SK-MEL-5 (cell line): ENCODE results near the gene APOBEC3A. TPM values are rescaled to one million over a fixed set of nuclear protein-coding genes. Genes with fewer than 3 reads are reported as not detected.
"Not testable (repeated sequence)": the region's sequence is repeated elsewhere in the genome, so short reads cannot be mapped to it uniquely, and the experiment has no call there.

Experiments used
- DNase-seq: peaks from one replicate; pipeline ENCODE4 v3.0.0-alpha.2; 2016; ENCODE audit warnings: low read depth, low spot score
- in situ Hi-C: cut with HindIII; loops from 2 replicates; pipeline ENCODE4 v1.10.0; 2016; ENCODE audit warnings: low sequenced_read_pairs, high pct_unique_total_duplicates, low pct_unique_long_range_greater_than_20kb
- total RNA-seq: library from RNA; depleted of rRNA; stranded (reverse); fragments of >200 nt; shearing (Covaris generic); gene quantifications from 2 replicates; pipeline ENCODE4 v1.2.3, GENCODE V29; 2014; rRNA removed

APOBEC3A gene
- total RNA-seq, 1 experiment from 2014 or later: not detected

GRCh38 chr22:38984784-38985757 is 27.7 kb downstream of the APOBEC3A start:
- in situ Hi-C loops, DNase-seq: not testable (repeated sequence)

GRCh38 chr22:38986629-38987028 is 29.2 kb downstream of the APOBEC3A start:
- in situ Hi-C loops: no loop called here
- DNase-seq: no peak

GRCh38 chr22:38987171-38987895 is 29.9 kb downstream of the APOBEC3A start:
- in situ Hi-C loops: no loop called here
- DNase-seq: no peak

GRCh38 chr22:38989466-38989865 is 32.1 kb downstream of the APOBEC3A start:
- in situ Hi-C loops: no loop called here
- DNase-seq: no peak

GRCh38 chr22:38992871-38993371 is 35.5 kb downstream of the APOBEC3A start:
- DNase-seq, in situ Hi-C loops: not testable (repeated sequence)

GRCh38 chr22:38996105-38996504 is 38.7 kb downstream of the APOBEC3A start:
- in situ Hi-C loops: no loop called here
- no peak for DNase-seq

- in situ Hi-C loops: no loop called here
- no peak for DNase-seq
These were observed 40.1 kb downstream of the APOBEC3A start for GRCh38 chr22:38997518-38997917.

GRCh38 chr22:39003165-39003638 is 45.8 kb downstream of the APOBEC3A start:
- in situ Hi-C loops: no loop called here
- peak; percentile 95 for DNase-seq

- no peak for DNase-seq
- in situ Hi-C loops: no loop called here
These were observed 49.8 kb downstream of the APOBEC3A start for GRCh38 chr22:39007177-39007576.

- in situ Hi-C loops, DNase-seq: not testable (repeated sequence)
These were observed 51.0 kb downstream of the APOBEC3A start for GRCh38 chr22:39008271-39008850.

GRCh38 chr22:39010946-39011345 is 53.5 kb downstream of the APOBEC3A start:
- DNase-seq: no peak
- in situ Hi-C loops: no loop called here

Other genes starting within 250 kb of the APOBEC3A start
- 30.0 and 30.7 TPM in 2 replicates for gene SUN2, start 201.6 kb upstream of the APOBEC3A start, total RNA-seq
- gene DNAL4, start 163.5 kb upstream of the APOBEC3A start, total RNA-seq: 14.4 and 16.7 TPM in 2 replicates
- gene NPTXR, start 113.6 kb upstream of the APOBEC3A start, total RNA-seq: 2.0 and 2.4 TPM in 2 replicates
- gene CBX6, start 85.4 kb upstream of the APOBEC3A start, total RNA-seq: 38.1 and 40.7 TPM in 2 replicates
- gene APOBEC3B, start 24.7 kb downstream of the APOBEC3A start, total RNA-seq: 3.8 and 4.3 TPM in 2 replicates
- 5.5 and 7.2 TPM in 2 replicates for gene APOBEC3C, start 56.6 kb downstream of the APOBEC3A start, total RNA-seq
- gene APOBEC3D, start 63.5 kb downstream of the APOBEC3A start, total RNA-seq: 2.0 and 3.0 TPM in 2 replicates
- 2.2 and 4.1 TPM in 2 replicates for gene APOBEC3F, start 83.3 kb downstream of the APOBEC3A start, total RNA-seq
- 9.8 and 14.0 TPM in 2 replicates for gene APOBEC3G, start 119.7 kb downstream of the APOBEC3A start, total RNA-seq
- gene APOBEC3H, start 139.6 kb downstream of the APOBEC3A start, total RNA-seq: 1.1 TPM in 1 of 2 replicates, not detected in the other
- 2.7 and 4.7 TPM in 2 replicates for gene CBX7, start 195.1 kb downstream of the APOBEC3A start, total RNA-seq